Measurements from ENCODE around the gene MIR17HG.
"Not testable (repeated sequence)": the region's sequence is repeated elsewhere in the genome, so short reads cannot be mapped to it uniquely, and the experiment has no call there.

- not testable (repeated sequence) for TF ChIP-seq EZH2 (IDR thresholded peaks at IDR 0.05; ENCODE audit: insufficient read depth, poor library complexity, severe bottlenecking); EZH2phosphoT487 (IDR thresholded peaks at IDR 0.05; ENCODE audit: insufficient read depth, low read depth)
Observed at GRCh38 chr13:91352891-91353290, 5.4 kb downstream of the MIR17HG start.
